ENCODE results near the gene DIO2. TPM values are rescaled to one million over a fixed set of nuclear protein-coding genes. Genes with fewer than 3 reads are reported as not detected.

Gene DIO2
- total and polyA plus RNA-seq, 7 experiments from 2014 or later = not detected

- Mint-ChIP-seq H3K27me3 (peaks cover 0 to 5% (median 0%) of the 10 kb centered on the region in 5 donors), H3K9me3 (peaks cover 0 to 22% (median 2%) of the 10 kb centered on the region in 11 donors), H3K27ac (no peak overlapping the region), H3K4me1 (no peaks in the 10 kb centered on the region), H3K4me3 (no peak overlapping the region), H3K36me3 (no peaks in the 10 kb centered on the region)
- no peak for ATAC-seq
- no peak overlapping the region for H3K4me3 ChIP-seq (ENCODE audit: low read length)
- no peak overlapping the region for H3K27ac ChIP-seq (ENCODE audit: low read depth, low read length)
- ChIA-PET POLR2A (no interaction called here), CTCF (no interaction called here)
- intact Hi-C loops (cut with micrococcal nuclease) = no loop called here
- DNase-seq = no peak
- H3K27me3 ChIP-seq (ENCODE audit: control insufficient read depth in 2 of 2, insufficient read depth in 2 of 2, low read length in 2 of 2) = no peaks in the 10 kb centered on the region
- H3K36me3 ChIP-seq (ENCODE audit: control insufficient read depth in 2 of 3, insufficient read depth in 3 of 3, low read length in 3 of 3) = no peaks in the 10 kb centered on the region
- no peaks in the 10 kb centered on the region for H3K4me1 ChIP-seq (ENCODE audit: control insufficient read depth in 2 of 2, insufficient read depth in 2 of 2, low read length in 2 of 2)
- no peaks in the 10 kb centered on the region for H3K9me3 ChIP-seq (ENCODE audit: control insufficient read depth in 2 of 3, low read length in 3 of 3)
These were observed 38.8 kb downstream of the DIO2 start for GRCh38 chr14:80172375-80173051.

GRCh38 chr14:80167793-80168448 is 43.4 kb downstream of the DIO2 start:
- H3K4me1 ChIP-seq (ENCODE audit: control insufficient read depth in 2 of 2, insufficient read depth in 2 of 2, low read length in 2 of 2) = no peaks in the 10 kb centered on the region
- ChIA-PET CTCF (no interaction called here), POLR2A (no interaction called here)
- H3K9me3 Mint-ChIP-seq = peaks cover 0 to 12% (median 2%) of the 10 kb centered on the region in 11 donors
- ATAC-seq = no peak
- no peaks in the 10 kb centered on the region for H3K9me3 ChIP-seq (ENCODE audit: control insufficient read depth in 2 of 3, low read length in 3 of 3)
- H3K36me3 ChIP-seq (ENCODE audit: control insufficient read depth in 2 of 3, insufficient read depth in 3 of 3, low read length in 3 of 3) = no peaks in the 10 kb centered on the region
- H3K36me3 Mint-ChIP-seq = no peaks in the 10 kb centered on the region
- intact Hi-C loops (cut with micrococcal nuclease) = no loop called here
- DNase-seq = no peak
- no peak overlapping the region for H3K27ac ChIP-seq (ENCODE audit: low read depth, low read length)
- H3K4me3 ChIP-seq (ENCODE audit: low read length) = no peak overlapping the region
- no peak overlapping the region for H3K4me3 Mint-ChIP-seq
- no peaks in the 10 kb centered on the region for H3K27me3 Mint-ChIP-seq
- H3K27me3 ChIP-seq (ENCODE audit: control insufficient read depth in 2 of 2, insufficient read depth in 2 of 2, low read length in 2 of 2) = no peaks in the 10 kb centered on the region
- no peaks in the 10 kb centered on the region for H3K4me1 Mint-ChIP-seq
- no peak overlapping the region for H3K27ac Mint-ChIP-seq

GRCh38 chr14:80164991-80165721 is 46.1 kb downstream of the DIO2 start:
- ATAC-seq = no peak
- CTCF ChIA-PET = no interaction called here

GRCh38 chr14:80152763-80153162 is 58.5 kb downstream of the DIO2 start:
- Histone ChIP-seq H3K27me3 (ENCODE audit: control insufficient read depth in 2 of 2, insufficient read depth in 2 of 2, low read length in 2 of 2) (no peaks in the 10 kb centered on the region), H3K4me3 (ENCODE audit: low read length) (no peak overlapping the region), H3K36me3 (ENCODE audit: control insufficient read depth in 2 of 3, insufficient read depth in 3 of 3, low read length in 3 of 3) (no peaks in the 10 kb centered on the region), H3K4me1 (ENCODE audit: control insufficient read depth in 2 of 2, insufficient read depth in 2 of 2, low read length in 2 of 2) (no peaks in the 10 kb centered on the region), H3K9me3 (ENCODE audit: control insufficient read depth in 2 of 3, low read length in 3 of 3) (no peaks in the 10 kb centered on the region), H3K27ac (ENCODE audit: low read depth, low read length) (no peak overlapping the region)
- Mint-ChIP-seq H3K27ac (no peak overlapping the region), H3K27me3 (no peaks in the 10 kb centered on the region), H3K9me3 (peaks cover 0 to 24% (median 0%) of the 10 kb centered on the region in 11 donors), H3K36me3 (no peaks in the 10 kb centered on the region), H3K4me1 (no peaks in the 10 kb centered on the region), H3K4me3 (no peak overlapping the region)
- intact Hi-C loops (cut with micrococcal nuclease) = no loop called here
- POLR2A ChIA-PET = no interaction called here
- ATAC-seq (no peak), DNase-seq (no peak)
- CTCF ChIA-PET = no interaction called here

More at GRCh38 chr14:80164991-80165721, 46.1 kb downstream of the DIO2 start:
- Histone ChIP-seq H3K27ac (ENCODE audit: low read depth, low read length) (no peak overlapping the region), H3K9me3 (ENCODE audit: control insufficient read depth in 2 of 3, low read length in 3 of 3) (no peaks in the 10 kb centered on the region), H3K36me3 (ENCODE audit: control insufficient read depth in 2 of 3, insufficient read depth in 3 of 3, low read length in 3 of 3) (no peaks in the 10 kb centered on the region), H3K4me3 (ENCODE audit: low read length) (no peak overlapping the region), H3K27me3 (ENCODE audit: control insufficient read depth in 2 of 2, insufficient read depth in 2 of 2, low read length in 2 of 2) (no peaks in the 10 kb centered on the region), H3K4me1 (ENCODE audit: control insufficient read depth in 2 of 2, insufficient read depth in 2 of 2, low read length in 2 of 2) (no peaks in the 10 kb centered on the region)
- intact Hi-C loops (cut with micrococcal nuclease) = no loop called here
- Mint-ChIP-seq H3K36me3 (no peaks in the 10 kb centered on the region), H3K4me3 (no peak overlapping the region), H3K9me3 (peaks cover 0 to 9% (median 3%) of the 10 kb centered on the region in 11 donors), H3K27me3 (no peaks in the 10 kb centered on the region), H3K27ac (no peak overlapping the region), H3K4me1 (no peaks in the 10 kb centered on the region)
- no peak for DNase-seq
- POLR2A ChIA-PET = no interaction called here

GRCh38 chr14:80152166-80152565 is 59.1 kb downstream of the DIO2 start:
- no peak overlapping the region for H3K27ac ChIP-seq (ENCODE audit: low read depth, low read length)
- H3K36me3 Mint-ChIP-seq = no peaks in the 10 kb centered on the region
- peaks cover 0 to 20% (median 1%) of the 10 kb centered on the region in 11 donors for H3K9me3 Mint-ChIP-seq
- no peak overlapping the region for H3K4me3 ChIP-seq (ENCODE audit: low read length)
- H3K4me3 Mint-ChIP-seq = no peak overlapping the region
- no peaks in the 10 kb centered on the region for H3K36me3 ChIP-seq (ENCODE audit: control insufficient read depth in 2 of 3, insufficient read depth in 3 of 3, low read length in 3 of 3)
- ChIA-PET CTCF (interaction anchor here (0.6 kb wide), 1 partner anchor 12 kb away, joined by 3 read pairs; no protein-coding TSS in a partner anchor), POLR2A (no interaction called here)
- no peaks in the 10 kb centered on the region for H3K4me1 Mint-ChIP-seq
- no peaks in the 10 kb centered on the region for H3K27me3 ChIP-seq (ENCODE audit: control insufficient read depth in 2 of 2, insufficient read depth in 2 of 2, low read length in 2 of 2)
- no peak overlapping the region for H3K27ac Mint-ChIP-seq
- intact Hi-C loops (cut with micrococcal nuclease) = no loop called here
- DNase-seq (no peak), ATAC-seq (no peak)
- no peaks in the 10 kb centered on the region for H3K9me3 ChIP-seq (ENCODE audit: control insufficient read depth in 2 of 3, low read length in 3 of 3)
- H3K4me1 ChIP-seq (ENCODE audit: control insufficient read depth in 2 of 2, insufficient read depth in 2 of 2, low read length in 2 of 2) = no peaks in the 10 kb centered on the region
- H3K27me3 Mint-ChIP-seq = no peaks in the 10 kb centered on the region

GRCh38 chr14:80150301-80150700 is 61.0 kb downstream of the DIO2 start:
- POLR2A ChIA-PET = no interaction called here
- no peaks in the 10 kb centered on the region for H3K27me3 Mint-ChIP-seq
- no peaks in the 10 kb centered on the region for H3K4me1 Mint-ChIP-seq
- H3K36me3 ChIP-seq (ENCODE audit: control insufficient read depth in 2 of 3, insufficient read depth in 3 of 3, low read length in 3 of 3) = no peaks in the 10 kb centered on the region
- DNase-seq (no peak), ATAC-seq (no peak)
- CTCF ChIA-PET = no interaction called here
- H3K4me1 ChIP-seq (ENCODE audit: control insufficient read depth in 2 of 2, insufficient read depth in 2 of 2, low read length in 2 of 2) = no peaks in the 10 kb centered on the region
- no peaks in the 10 kb centered on the region for H3K9me3 ChIP-seq (ENCODE audit: control insufficient read depth in 2 of 3, low read length in 3 of 3)
- intact Hi-C loops (cut with micrococcal nuclease) = no loop called here
- H3K36me3 Mint-ChIP-seq = no peaks in the 10 kb centered on the region
- no peak overlapping the region for H3K27ac ChIP-seq (ENCODE audit: low read depth, low read length)
- H3K4me3 Mint-ChIP-seq = no peak overlapping the region
- no peak overlapping the region for H3K27ac Mint-ChIP-seq
- peaks cover 0 to 28% (median 2%) of the 10 kb centered on the region in 11 donors for H3K9me3 Mint-ChIP-seq
- no peak overlapping the region for H3K4me3 ChIP-seq (ENCODE audit: low read length)
- no peaks in the 10 kb centered on the region for H3K27me3 ChIP-seq (ENCODE audit: control insufficient read depth in 2 of 2, insufficient read depth in 2 of 2, low read length in 2 of 2)

Data from naive thymus-derived CD4-positive, alpha-beta T cell (primary cell).